ENCODE measurements around the gene UGT1A5. TPM values are rescaled to one million over a fixed set of nuclear protein-coding genes. Genes with fewer than 3 reads are reported as not detected.

UGT1A5 gene
- total and polyA plus RNA-seq, 12 donors, result 0.43 TPM; not detected in 11

- H3K9me3 ChIP-seq (replicated peaks in 1 of 3), result no peaks in the 10 kb centered on the region
- H3K27me3 ChIP-seq, result peaks cover 4% of the 10 kb centered on the region
- no peaks in the 10 kb centered on the region for H3K4me1 ChIP-seq (replicated peaks in 1 of 2)
- intact Hi-C loops (cut with DNase I), result no loop called here
- H3K4me3 ChIP-seq, result no peak overlapping the region
- H3K36me3 ChIP-seq (replicated peaks in 1 of 2), result no peaks in the 10 kb centered on the region
- DNase-seq, result peak in 1 of 7 donors; percentile 9
- no peak for TF ChIP-seq POLR2A (IDR thresholded peaks at IDR 0.05)
- no peak for TF ChIP-seq CTCF (IDR thresholded peaks at IDR 0.05)
- WGBS, 4 donors, result 64 to 83% (median 78%) methylated on average over 9 to 14 of the region's 14 CpGs
- H3K27ac ChIP-seq, result no peak overlapping the region
These were observed 85.8 kb downstream of the UGT1A5 start for GRCh38 chr2:233798335-233799086.

GRCh38 chr2:233799087-233799665 is 86.5 kb downstream of the UGT1A5 start:
- TF ChIP-seq POLR2A (IDR thresholded peaks at IDR 0.05), result no peak
- TF ChIP-seq CTCF (IDR thresholded peaks at IDR 0.05), result no peak
- 57 to 70% (median 61%) methylated on average over 6 to 7 of the region's 7 CpGs for WGBS, 4 donors
- Histone ChIP-seq H3K27ac (no peak overlapping the region), H3K4me3 (no peak overlapping the region), H3K9me3 (replicated peaks in 1 of 3) (no peaks in the 10 kb centered on the region), H3K36me3 (replicated peaks in 1 of 2) (no peaks in the 10 kb centered on the region), H3K4me1 (replicated peaks in 1 of 2) (no peaks in the 10 kb centered on the region), H3K27me3 (peaks cover 4% of the 10 kb centered on the region)
- intact Hi-C loops (cut with DNase I), result no loop called here
- DNase-seq, result peak in 1 of 7 donors; percentile 20

DNA sequence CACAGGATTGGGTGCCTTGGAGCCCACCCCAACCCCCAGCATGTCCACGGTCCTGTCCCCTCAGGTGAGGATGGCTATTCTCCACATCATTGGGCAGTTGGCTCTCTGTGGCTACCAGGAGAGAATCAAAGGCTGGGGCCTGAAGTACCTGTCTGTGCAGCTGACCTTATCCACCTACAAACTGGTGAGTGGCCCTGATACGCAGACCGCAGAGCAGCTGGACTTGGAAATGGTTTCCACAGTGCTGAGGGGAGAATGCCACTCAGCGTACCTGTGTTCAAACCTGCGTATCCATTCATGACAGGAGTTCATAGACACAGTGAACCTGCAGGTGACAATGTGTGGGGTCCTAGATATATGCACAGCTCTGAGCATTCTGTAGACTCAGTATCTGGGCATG is 87.0 kb downstream of the UGT1A5 start:
- intact Hi-C loops (cut with DNase I), result no loop called here
- Histone ChIP-seq H3K36me3 (replicated peaks in 1 of 2) (no peaks in the 10 kb centered on the region), H3K4me3 (no peak overlapping the region), H3K9me3 (replicated peaks in 1 of 3) (no peaks in the 10 kb centered on the region), H3K27ac (no peak overlapping the region), H3K4me1 (replicated peaks in 1 of 2) (no peaks in the 10 kb centered on the region), H3K27me3 (peaks cover 4% of the 10 kb centered on the region)
- WGBS, 4 donors, result 0 to 82% (median 59%) methylated on average over 1 to 5 of the region's 5 CpGs
- no peak for TF ChIP-seq POLR2A (IDR thresholded peaks at IDR 0.05)
- peak in 1 of 7 donors; percentile 13 for DNase-seq

DNA sequence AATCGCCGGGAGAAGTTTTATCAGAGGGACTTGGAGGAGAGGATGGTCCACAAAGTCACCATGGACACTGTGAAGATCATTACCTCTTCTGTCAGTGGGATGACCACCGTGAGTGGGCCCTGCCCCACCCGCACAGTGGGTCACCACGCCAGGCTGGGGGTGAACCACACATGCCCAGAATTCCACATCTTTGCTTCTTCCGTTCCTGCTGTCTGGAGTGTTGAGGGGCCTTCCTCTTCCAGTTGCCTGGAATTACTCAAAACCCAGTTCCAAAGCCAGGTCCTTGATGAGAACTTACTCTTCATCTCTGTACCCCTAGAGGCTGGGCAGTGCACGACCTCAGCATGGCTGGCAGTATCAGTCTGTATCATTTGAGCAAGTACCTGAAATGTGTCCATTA is 87.5 kb downstream of the UGT1A5 start:
- Histone ChIP-seq H3K4me3 (no peak overlapping the region), H3K27me3 (peaks cover 4% of the 10 kb centered on the region), H3K9me3 (replicated peaks in 1 of 3) (no peaks in the 10 kb centered on the region), H3K36me3 (replicated peaks in 1 of 2) (no peaks in the 10 kb centered on the region), H3K4me1 (replicated peaks in 1 of 2) (no peaks in the 10 kb centered on the region), H3K27ac (no peak overlapping the region)
- no peak for TF ChIP-seq POLR2A (IDR thresholded peaks at IDR 0.05)
- DNase-seq, result peak in 1 of 7 donors; percentile 2
- intact Hi-C loops (cut with DNase I), result no loop called here
- WGBS, 4 donors, result 65 to 84% (median 70%) methylated on average over 5 to 7 of the region's 7 CpGs

- Histone ChIP-seq H3K27me3 (peaks cover 4% of the 10 kb centered on the region), H3K9me3 (replicated peaks in 1 of 3) (no peaks in the 10 kb centered on the region), H3K4me1 (replicated peaks in 1 of 2) (no peaks in the 10 kb centered on the region), H3K27ac (no peak overlapping the region), H3K4me3 (no peak overlapping the region), H3K36me3 (replicated peaks in 1 of 2) (no peaks in the 10 kb centered on the region)
- 76 to 87% (median 80%) methylated on average over 8 to 9 of the region's 9 CpGs for WGBS, 4 donors
- TF ChIP-seq CTCF (IDR thresholded peaks at IDR 0.05) (no peak), POLR2A (IDR thresholded peaks at IDR 0.05) (no peak)
- peak in 2 of 7 donors; percentile 0 to 24 for DNase-seq
- intact Hi-C loops (cut with DNase I), result no loop called here
These were observed 88.8 kb downstream of the UGT1A5 start for GRCh38 chr2:233801357-233802131.
